Measurements from ENCODE around the gene CHRNB1. TPM values are rescaled to one million over a fixed set of nuclear protein-coding genes. Genes with fewer than 3 reads are reported as not detected.
A peak's percentile ranks its signal among the peaks of the same experiment; 100 is the strongest.

Gene CHRNB1, protein sequence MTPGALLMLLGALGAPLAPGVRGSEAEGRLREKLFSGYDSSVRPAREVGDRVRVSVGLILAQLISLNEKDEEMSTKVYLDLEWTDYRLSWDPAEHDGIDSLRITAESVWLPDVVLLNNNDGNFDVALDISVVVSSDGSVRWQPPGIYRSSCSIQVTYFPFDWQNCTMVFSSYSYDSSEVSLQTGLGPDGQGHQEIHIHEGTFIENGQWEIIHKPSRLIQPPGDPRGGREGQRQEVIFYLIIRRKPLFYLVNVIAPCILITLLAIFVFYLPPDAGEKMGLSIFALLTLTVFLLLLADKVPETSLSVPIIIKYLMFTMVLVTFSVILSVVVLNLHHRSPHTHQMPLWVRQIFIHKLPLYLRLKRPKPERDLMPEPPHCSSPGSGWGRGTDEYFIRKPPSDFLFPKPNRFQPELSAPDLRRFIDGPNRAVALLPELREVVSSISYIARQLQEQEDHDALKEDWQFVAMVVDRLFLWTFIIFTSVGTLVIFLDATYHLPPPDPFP
- 86.6 TPM for polyA plus RNA-seq (ENCODE audit: insufficient read length)

- DNase-seq: no peak
Measured at GRCh38 chr17:7444682-7445618, at the start of gene CHRNB1. CHRNB1 (plus strand) TSS chr17:7445061; CDS start chr17:7445128, 67 bp downstream.

DNA sequence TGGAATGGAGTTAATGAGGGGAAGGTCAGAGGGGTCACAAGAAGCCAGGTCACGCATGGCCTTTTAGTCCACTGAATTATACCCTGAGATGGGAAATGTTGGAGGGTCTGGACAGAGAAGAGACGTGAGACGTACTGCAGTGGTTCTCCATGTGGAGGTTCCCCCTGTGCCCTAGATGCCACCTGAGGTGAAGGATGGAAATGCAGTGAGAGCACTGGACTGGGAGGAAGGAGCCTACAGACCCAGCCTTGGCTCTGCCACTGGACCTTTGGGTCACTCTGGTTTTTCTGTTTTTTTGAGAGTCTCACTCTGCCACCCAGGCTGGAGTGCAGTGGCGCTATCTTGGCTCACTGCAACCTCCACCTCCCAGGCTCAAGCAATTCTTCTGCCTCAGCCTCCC, 48.7 kb upstream of the CHRNB1 start:
- no peak for DNase-seq

DNA sequence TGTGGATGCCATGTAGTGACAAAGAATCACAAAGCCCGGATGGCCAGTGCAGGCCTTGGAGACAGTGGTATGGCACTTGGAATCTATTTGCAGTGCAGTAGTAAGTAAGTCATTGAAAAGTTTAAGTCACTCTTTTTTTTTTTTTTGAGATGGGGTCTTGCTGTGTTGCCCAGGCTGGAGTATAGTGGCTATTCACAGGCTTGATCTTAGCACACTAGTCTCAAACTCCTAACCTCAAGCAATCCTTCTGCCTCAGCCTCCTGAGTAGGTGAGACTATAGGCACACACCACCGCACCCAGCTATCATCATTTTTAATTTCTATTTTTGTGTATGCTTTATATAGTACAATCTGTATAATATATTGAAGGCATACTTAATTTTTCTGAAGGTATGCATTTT, 46.2 kb upstream of the CHRNB1 start:
- no peak for DNase-seq

DNA sequence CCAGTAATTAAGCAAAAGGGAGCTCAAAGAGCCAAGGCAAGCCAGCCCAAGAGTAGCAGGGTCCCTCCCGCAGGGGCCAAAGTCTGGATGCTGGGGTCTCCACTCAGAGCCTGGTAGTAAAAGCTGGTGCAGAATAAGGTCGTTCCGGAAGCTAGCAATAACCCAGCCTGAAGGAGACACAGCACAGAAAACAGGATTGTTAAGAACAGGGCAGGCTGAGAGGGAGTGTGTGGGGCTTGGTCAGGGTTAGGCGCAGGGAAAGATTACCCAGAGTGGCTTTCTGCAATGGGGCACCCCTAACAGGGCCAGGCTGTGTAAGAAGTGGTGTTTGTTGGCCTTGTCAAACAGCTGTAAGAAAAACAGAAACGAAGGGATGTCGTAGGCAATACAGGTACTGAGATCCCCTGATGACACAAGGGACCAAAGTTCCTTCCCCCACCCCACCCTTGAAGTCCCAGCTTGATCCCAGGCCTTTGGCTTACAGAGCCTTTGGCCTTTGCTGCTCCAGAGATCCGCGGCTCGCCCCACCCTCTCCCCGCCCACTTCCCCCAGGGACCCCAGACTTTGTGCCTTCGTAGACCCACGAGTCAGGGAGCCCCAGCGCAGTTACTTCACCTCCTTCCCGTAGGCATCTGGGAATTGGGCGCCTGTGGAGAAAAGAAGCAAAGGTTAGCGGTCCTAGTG, 41.7 kb upstream of the CHRNB1 start:
- no peak for DNase-seq

- DNase-seq: no peak
Measured at GRCh38 chr17:7403727-7403976, 41.2 kb upstream of the CHRNB1 start.

DNA sequence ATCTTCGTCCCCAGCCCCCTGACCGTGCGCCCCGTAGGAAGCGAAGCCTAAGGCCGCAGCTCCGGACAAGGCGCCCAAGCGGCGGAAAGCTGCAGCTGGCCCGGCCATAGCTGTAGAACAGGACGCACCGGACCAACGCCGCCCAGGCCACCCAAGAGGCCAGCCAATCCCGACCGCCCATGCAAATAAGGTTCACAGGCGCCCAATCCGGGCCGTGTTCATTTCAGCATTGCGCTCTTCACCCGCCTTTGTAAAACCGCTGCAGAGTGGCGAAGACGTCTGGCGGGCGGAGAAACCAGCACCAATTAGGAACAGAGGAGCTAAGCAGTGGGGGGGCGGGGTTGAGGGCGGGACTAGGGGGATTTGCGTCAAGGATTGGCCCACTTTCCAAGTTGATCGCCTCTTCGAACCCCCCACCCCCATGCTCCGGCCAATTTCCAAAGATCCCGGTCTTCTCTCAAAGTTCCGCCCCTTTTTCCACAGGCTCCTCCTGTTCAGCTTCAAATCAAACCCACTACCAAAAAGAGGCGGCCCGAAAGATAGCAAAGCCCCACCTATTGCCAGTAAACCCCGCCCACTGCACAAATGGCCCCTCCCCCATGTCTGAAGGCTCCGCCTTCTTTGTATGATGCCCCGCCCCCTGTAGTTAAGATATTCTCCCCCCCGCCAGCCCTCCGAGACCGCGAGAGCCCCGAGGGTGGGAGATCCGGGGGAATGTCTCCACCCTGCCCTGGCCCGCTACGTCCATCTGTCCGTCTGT, 40.7 kb upstream of the CHRNB1 start, which contains the start of gene TMEM256:
Gene TMEM256 (minus strand): TSS at position 121 of the 760 bp plus-strand sequence. CDS start 13 bp downstream, at position 108.
- peak; percentile 99 for DNase-seq

- DNase-seq: no peak
Measured at GRCh38 chr17:7404737-7405349, 40.0 kb upstream of the CHRNB1 start.

GRCh38 chr17:7405350-7406234, 39.3 kb upstream of the CHRNB1 start:
- peak; percentile 57 for DNase-seq

DNA sequence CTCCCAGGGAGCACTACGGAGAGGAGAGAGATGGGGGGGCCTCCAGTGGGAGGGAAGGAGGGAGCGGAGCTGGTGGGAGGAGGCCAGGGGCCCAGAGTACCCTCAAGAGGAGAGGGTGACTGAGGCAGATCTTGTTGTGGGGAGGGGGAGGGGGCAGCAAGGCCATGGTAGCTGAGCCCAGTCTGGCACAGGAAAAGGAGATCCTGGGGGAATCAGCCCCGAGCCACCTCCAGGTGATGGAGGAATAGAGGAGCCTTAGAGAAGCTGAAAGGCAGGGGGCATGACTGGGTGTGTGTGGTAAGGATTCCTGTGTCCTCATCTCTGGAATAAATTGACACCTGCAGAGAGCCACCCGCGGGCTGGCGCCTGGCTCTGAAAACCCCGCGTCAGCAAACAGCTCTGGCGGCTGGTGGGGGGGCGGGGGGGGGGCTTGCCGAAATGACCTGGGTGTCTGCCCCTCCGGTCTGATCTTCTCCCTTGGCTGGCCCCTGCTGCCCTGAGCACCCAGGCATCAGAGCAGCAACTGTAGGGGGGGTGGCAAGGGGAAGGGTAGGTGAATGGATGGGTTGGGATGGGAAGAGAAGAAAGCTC, 38.5 kb upstream of the CHRNB1 start:
- DNase-seq: no peak

GRCh38 chr17:7407082-7407481, 37.8 kb upstream of the CHRNB1 start:
- DNase-seq: no peak

- no peak for DNase-seq
Measured at GRCh38 chr17:7407485-7408251, 37.2 kb upstream of the CHRNB1 start, which contains the start of gene NLGN2. NLGN2 (plus strand) TSS chr17:7407845; CDS start chr17:7408256, 411 bp downstream.

GRCh38 chr17:7408252-7408727, 36.6 kb upstream of the CHRNB1 start:
- DNase-seq: no peak

GRCh38 chr17:7408863-7409262, 36.0 kb upstream of the CHRNB1 start:
- no peak for DNase-seq

DNA sequence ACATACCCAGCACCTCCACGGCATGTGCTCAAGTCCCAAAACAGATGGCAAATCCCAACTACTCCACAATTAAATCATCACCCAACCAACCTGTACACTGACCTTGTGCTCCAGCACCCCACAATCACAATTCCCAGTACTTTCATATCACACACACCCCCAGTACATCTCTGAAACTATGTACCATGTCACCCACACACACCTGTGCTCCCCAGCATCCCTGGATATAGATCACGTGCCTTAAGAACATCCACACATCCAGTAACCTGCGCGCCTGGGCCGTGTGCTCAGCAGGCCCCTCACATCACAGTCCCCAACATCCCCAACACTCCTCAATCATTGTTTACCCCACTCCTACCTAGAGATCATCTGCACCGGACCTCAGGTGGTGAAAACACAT, 35.1 kb upstream of the CHRNB1 start:
- DNase-seq: no peak

DNA sequence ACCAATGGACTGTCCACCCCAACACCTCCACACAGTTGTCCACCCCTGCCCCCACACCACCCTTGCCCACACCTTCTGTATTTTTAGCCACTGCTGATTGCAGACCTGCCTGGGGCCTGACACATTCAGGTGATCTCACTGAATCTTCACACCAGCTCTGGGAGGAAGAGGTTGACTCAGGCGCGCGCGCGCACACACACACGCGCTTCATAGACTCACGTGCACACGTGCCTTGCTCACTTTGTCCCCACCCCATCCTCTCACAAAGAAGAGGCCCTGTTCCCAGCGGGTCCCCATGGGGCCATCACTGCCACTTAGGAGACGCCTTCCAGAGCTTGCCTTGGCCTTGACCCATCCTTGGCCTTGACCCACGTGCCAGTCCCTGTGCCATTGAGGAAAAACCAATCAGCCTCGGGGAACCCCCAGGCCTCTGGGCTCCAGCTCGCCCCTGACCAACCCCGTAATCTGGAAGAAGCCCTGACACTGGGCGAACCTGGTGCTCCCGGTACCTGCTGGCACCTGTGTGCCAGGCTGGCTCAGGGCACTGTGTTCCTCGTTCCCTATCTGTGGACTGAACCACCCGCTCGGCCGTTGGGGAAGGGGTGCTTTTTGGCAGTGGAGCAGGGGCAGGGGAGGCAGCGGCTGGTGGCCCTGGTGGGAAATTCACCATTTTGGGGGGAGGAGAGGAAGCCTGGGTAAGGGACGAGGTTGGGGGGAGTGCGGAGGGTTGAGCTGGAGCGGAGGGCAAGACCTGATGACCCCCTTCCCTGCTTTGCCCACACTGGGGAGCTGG, 34.0 kb upstream of the CHRNB1 start:
- DNase-seq: no peak

DNA sequence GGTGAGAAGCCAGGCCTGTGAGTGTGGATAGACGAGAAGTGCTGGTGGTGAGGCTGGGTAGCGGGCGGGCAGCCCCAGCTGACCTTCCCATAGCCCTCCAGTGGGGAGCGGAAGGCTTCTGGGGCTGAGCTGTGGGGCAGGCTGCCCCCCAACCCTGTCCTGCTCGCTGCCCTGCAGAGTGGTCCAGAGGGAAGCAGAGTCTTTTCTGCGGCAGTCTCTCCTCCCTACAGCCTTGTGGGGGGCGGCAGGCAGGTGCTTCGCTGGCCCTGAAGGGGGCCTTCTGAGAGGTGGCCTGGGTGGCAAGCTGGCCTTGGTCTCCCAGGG, 33.5 kb upstream of the CHRNB1 start:
- DNase-seq: no peak

DNA sequence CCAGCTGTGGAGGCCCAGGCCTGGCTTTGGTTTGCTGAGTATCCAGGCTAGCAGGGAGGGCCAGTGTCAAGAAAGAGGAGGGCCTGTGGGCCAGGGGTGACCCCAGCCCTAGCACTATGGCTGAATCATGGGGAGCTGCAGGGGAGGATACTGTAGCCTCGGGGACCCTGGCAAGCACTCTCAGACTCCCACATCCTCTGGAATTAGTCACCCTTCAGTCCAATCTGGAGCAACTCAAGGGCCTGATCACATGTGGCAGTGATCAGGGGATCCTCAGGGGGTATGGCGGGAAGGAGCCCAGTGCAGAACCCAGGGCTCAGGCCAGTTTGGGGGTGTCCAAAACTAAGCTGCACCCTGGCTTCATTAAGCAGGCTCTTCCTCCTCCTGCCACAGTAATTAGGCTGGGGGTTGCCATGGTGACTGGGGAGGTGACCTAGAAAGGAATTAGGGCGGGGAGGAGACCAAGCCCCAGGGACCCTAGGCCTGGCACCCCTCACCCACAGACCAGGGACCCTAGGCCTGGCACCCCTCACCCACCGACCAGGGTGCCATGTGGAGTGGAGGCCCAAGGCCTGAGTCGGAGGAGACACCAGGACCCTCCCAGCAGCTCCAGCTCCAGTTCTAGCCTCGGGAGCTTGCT, 31.4 kb upstream of the CHRNB1 start:
- no peak for DNase-seq

DNA sequence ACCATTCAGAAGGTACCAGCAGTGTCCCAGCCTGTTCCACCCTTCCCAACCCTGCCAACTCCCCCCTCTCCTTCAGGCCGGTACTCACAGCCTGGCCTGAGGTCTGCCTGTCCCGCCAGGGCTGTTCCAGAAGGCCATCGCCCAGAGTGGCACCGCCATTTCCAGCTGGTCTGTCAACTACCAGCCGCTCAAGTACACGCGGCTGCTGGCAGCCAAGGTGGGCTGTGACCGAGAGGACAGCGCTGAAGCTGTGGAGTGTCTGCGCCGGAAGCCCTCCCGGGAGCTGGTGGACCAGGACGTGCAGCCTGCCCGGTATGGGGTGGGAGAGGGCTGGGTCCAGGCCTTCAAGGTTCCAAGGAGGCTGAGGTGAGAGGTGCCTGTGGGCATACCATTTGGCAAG, 30.0 kb upstream of the CHRNB1 start:
- DNase-seq: no peak
